ENCODE measurements around the gene RNF34. TPM values are rescaled to one million over a fixed set of nuclear protein-coding genes. Genes with fewer than 3 reads are reported as not detected.

The RNF34 gene
- total RNA-seq, 2 experiments from 2014 or later = 85.4 to 145 TPM

- no peaks in the 10 kb centered on the region for H4K20me1 ChIP-seq (ENCODE audit: insufficient read depth, low read length)
- intact Hi-C loops (cut with micrococcal nuclease; ENCODE audit: unreplicated experiment) = loop anchor here (1.0 kb wide), 1 partner anchor 110 kb away; no protein-coding TSS in a partner anchor
- no peak for DNase-seq (ENCODE audit: low spot score)
- TF ChIP-seq CTCF (conservative IDR thresholded peaks at IDR 0.05; ENCODE audit: low read length) (no peak), EZH2phosphoT487 (IDR thresholded peaks at IDR 0.05; ENCODE audit: borderline replicate concordance, low read depth, low read length) (no peak)
- H3K4me3 ChIP-seq (ENCODE audit: low read depth, low read length, poor library complexity, severe bottlenecking) = no peak overlapping the region
- ChIA-PET CTCF (ENCODE audit: unreplicated experiment) (no interaction called here), POLR2A (no interaction called here)
- no peaks in the 10 kb centered on the region for H3K9me3 ChIP-seq (ENCODE audit: low read length)
- no TSS peak for BruUV-seq (replicated peaks)
- no peak overlapping the region for H2AFZ ChIP-seq (ENCODE audit: low read length)
- peaks cover 83% of the 10 kb centered on the region for H3K36me3 ChIP-seq (ENCODE audit: insufficient read depth, low read length)
- H3K27ac ChIP-seq (ENCODE audit: low read depth, low read length, poor library complexity, severe bottlenecking) = no peak overlapping the region
- H3K4me2 ChIP-seq (ENCODE audit: low read length) = no peak overlapping the region
- no peaks in the 10 kb centered on the region for H3K9me2 ChIP-seq (ENCODE audit: insufficient read depth, low read length)
- no peaks in the 10 kb centered on the region for H3K79me2 ChIP-seq (ENCODE audit: insufficient read depth, low read depth, low read length)
- H3K4me1 ChIP-seq (ENCODE audit: insufficient read depth, low read length, poor library complexity, severe bottlenecking) = no peaks in the 10 kb centered on the region
Measured at GRCh38 chr12:121443911-121444841, 44.3 kb downstream of the RNF34 start.

GRCh38 chr12:121444842-121445202, 44.9 kb downstream of the RNF34 start:
- Histone ChIP-seq H3K36me3 (ENCODE audit: insufficient read depth, low read length) (peaks cover 83% of the 10 kb centered on the region), H3K4me3 (ENCODE audit: low read depth, low read length, poor library complexity, severe bottlenecking) (no peak overlapping the region), H3K4me2 (ENCODE audit: low read length) (no peak overlapping the region), H2AFZ (ENCODE audit: low read length) (no peak overlapping the region), H3K4me1 (ENCODE audit: insufficient read depth, low read length, poor library complexity, severe bottlenecking) (no peaks in the 10 kb centered on the region), H3K9me3 (ENCODE audit: low read length) (no peaks in the 10 kb centered on the region), H3K27ac (ENCODE audit: low read depth, low read length, poor library complexity, severe bottlenecking) (no peak overlapping the region), H3K9me2 (ENCODE audit: insufficient read depth, low read length) (no peaks in the 10 kb centered on the region), H3K79me2 (ENCODE audit: insufficient read depth, low read depth, low read length) (0 out of 2 replicates have a peak, but pooled peaks cover 4% of the 10 kb centered on the region), H4K20me1 (ENCODE audit: insufficient read depth, low read length) (no peaks in the 10 kb centered on the region)
- DNase-seq (ENCODE audit: low spot score) = no peak
- BruUV-seq (replicated peaks) = no TSS peak
- TF ChIP-seq EZH2phosphoT487 (IDR thresholded peaks at IDR 0.05; ENCODE audit: borderline replicate concordance, low read depth, low read length) (no peak), CTCF (conservative IDR thresholded peaks at IDR 0.05; ENCODE audit: low read length) (no peak)
- CTCF ChIA-PET (ENCODE audit: unreplicated experiment) = no interaction called here
- POLR2A ChIA-PET = no interaction called here
- intact Hi-C loops (cut with micrococcal nuclease; ENCODE audit: unreplicated experiment) = no loop called here

GRCh38 chr12:121446750-121447149, 46.8 kb downstream of the RNF34 start:
- Histone ChIP-seq H3K4me1 (ENCODE audit: insufficient read depth, low read length, poor library complexity, severe bottlenecking) (no peaks in the 10 kb centered on the region), H2AFZ (ENCODE audit: low read length) (no peak overlapping the region), H3K4me2 (ENCODE audit: low read length) (no peak overlapping the region), H3K79me2 (ENCODE audit: insufficient read depth, low read depth, low read length) (0 out of 2 replicates have a peak, but pooled peaks cover 4% of the 10 kb centered on the region), H3K36me3 (ENCODE audit: insufficient read depth, low read length) (peaks cover 79% of the 10 kb centered on the region), H4K20me1 (ENCODE audit: insufficient read depth, low read length) (no peaks in the 10 kb centered on the region), H3K27ac (ENCODE audit: low read depth, low read length, poor library complexity, severe bottlenecking) (no peak overlapping the region), H3K9me2 (ENCODE audit: insufficient read depth, low read length) (no peaks in the 10 kb centered on the region), H3K4me3 (ENCODE audit: low read depth, low read length, poor library complexity, severe bottlenecking) (no peak overlapping the region), H3K9me3 (ENCODE audit: low read length) (no peaks in the 10 kb centered on the region)
- ChIA-PET CTCF (ENCODE audit: unreplicated experiment) (no interaction called here), POLR2A (interaction anchor here (0.5 to 0.7 kb wide), 2 partner anchors 38 to 196 kb away, joined by 3 to 4 read pairs; no protein-coding TSS in a partner anchor)
- DNase-seq (ENCODE audit: low spot score) = no peak
- no TSS peak for BruUV-seq (replicated peaks)
- TF ChIP-seq EZH2phosphoT487 (IDR thresholded peaks at IDR 0.05; ENCODE audit: borderline replicate concordance, low read depth, low read length) (no peak), CTCF (conservative IDR thresholded peaks at IDR 0.05; ENCODE audit: low read length) (no peak)
- intact Hi-C loops (cut with micrococcal nuclease; ENCODE audit: unreplicated experiment) = no loop called here

All from OCI-LY7 (cell line).